Head of caudate nucleus (tissue), 42 donors: ENCODE data around the gene GRAP.
A peak's percentile ranks its signal among the peaks of the same experiment; 100 is the strongest.
"Not testable (repeated sequence)": the region's sequence is repeated elsewhere in the genome, so short reads cannot be mapped to it uniquely, and the experiment has no call there.

Experiments used
- DNase-seq, 42 donors: peaks; one replicate each; pipeline versions ENCODE4 v3.0.0 to v3.0.0-alpha.2; 2020 to 2021; ENCODE audit warnings: mixed read lengths in 7 of 42
- intact Hi-C: fragments of 100-400 bp; cut with DNase I; formaldehyde crosslinking; loops from one replicate; pipeline ENCODE4 v1.15.0; 2022

The GRAP gene

GRCh38 chr17:19046782-19047375 is at the start of gene GRAP:
TSS of gene GRAP (minus strand) at chr17:19046957. CDS start at chr17:19046926, 31 bp downstream.
- DNase-seq, intact Hi-C loops: not testable (repeated sequence)

GRCh38 chr17:19093684-19094438 is 47.1 kb upstream of the GRAP start:
- peak in 5 of 42 donors; percentile 0 to 13 (median 4) for DNase-seq
- intact Hi-C loops, result not testable (repeated sequence)

GRCh38 chr17:19092737-19093683 is 46.3 kb upstream of the GRAP start:
- intact Hi-C loops, result not testable (repeated sequence)
- DNase-seq, result peak in 3 of 42 donors; percentile 3 to 16 (median 3)

GRCh38 chr17:19090058-19090772 is 43.5 kb upstream of the GRAP start:
- intact Hi-C loops, DNase-seq: not testable (repeated sequence)

- intact Hi-C loops, result not testable (repeated sequence)
- DNase-seq, result peak in 2 of 42 donors; percentile 5 to 12
These were observed 42.3 kb upstream of the GRAP start for GRCh38 chr17:19088804-19089685.

GRCh38 chr17:19077386-19077785 is 30.6 kb upstream of the GRAP start:
- intact Hi-C loops, DNase-seq: not testable (repeated sequence)

GRCh38 chr17:19076398-19077192 is 29.8 kb upstream of the GRAP start:
- peak in 37 of 42 donors; percentile 1 to 74 (median 29) for DNase-seq
- intact Hi-C loops, result not testable (repeated sequence)

- DNase-seq, intact Hi-C loops: not testable (repeated sequence)
These were observed 23.8 kb upstream of the GRAP start for GRCh38 chr17:19070318-19071168.

GRCh38 chr17:19064378-19064777 is 17.6 kb upstream of the GRAP start:
- peak in 5 of 42 donors; percentile 1 to 19 (median 8) for DNase-seq
- intact Hi-C loops, result not testable (repeated sequence)

- peak; percentile 20 to 95 (median 82) for DNase-seq
- intact Hi-C loops, result not testable (repeated sequence)
These were observed 16.7 kb upstream of the GRAP start for GRCh38 chr17:19063326-19063956.

GRCh38 chr17:19062718-19063325 is 16.1 kb upstream of the GRAP start:
- DNase-seq, intact Hi-C loops: not testable (repeated sequence)

GRCh38 chr17:19062009-19062717 is 15.4 kb upstream of the GRAP start:
- peak in 37 of 42 donors; percentile 1 to 92 (median 39) for DNase-seq
- intact Hi-C loops, result not testable (repeated sequence)

- DNase-seq, intact Hi-C loops: not testable (repeated sequence)
These were observed 8.7 kb upstream of the GRAP start for GRCh38 chr17:19055447-19055846.

GRCh38 chr17:19048826-19049225 is 2.1 kb upstream of the GRAP start:
- DNase-seq, intact Hi-C loops: not testable (repeated sequence)
